Subcutaneous abdominal adipose tissue (tissue), 5 donors: ENCODE measurements around the gene FXYD1.
"Not testable (repeated sequence)": the region's sequence is repeated elsewhere in the genome, so short reads cannot be mapped to it uniquely, and the experiment has no call there.

Experiments used
- H3K27ac ChIP-seq: one replicate; pipeline ENCODE4 v1.7.0; 2013; ENCODE audit warnings: low read depth, mild to moderate bottlenecking, inconsistent platforms, low read length, moderate library complexity
- H3K27me3 ChIP-seq, 5 donors: one replicate each; pipeline ENCODE4 v1.7.0; 2013; ENCODE audit warnings: low read length in 5 of 5, inconsistent platforms in 1 of 5; ENCODE audit not compliant: control insufficient read depth in 5 of 5, insufficient read depth in 4 of 5
- H3K36me3 ChIP-seq, 5 donors: one replicate each; pipeline ENCODE4 v1.7.0; 2013; ENCODE audit warnings: low read length in 5 of 5; ENCODE audit not compliant: control insufficient read depth in 5 of 5, insufficient read depth in 5 of 5
- H3K4me1 ChIP-seq, 5 donors: one replicate each; pipeline ENCODE4 v1.7.0; 2013; ENCODE audit warnings: low read length in 5 of 5, mild to moderate bottlenecking in 3 of 5, moderate library complexity in 1 of 5; ENCODE audit not compliant: control insufficient read depth in 5 of 5, insufficient read depth in 5 of 5
- H3K4me3 ChIP-seq, 5 donors: one replicate each; pipeline ENCODE4 v1.7.0; 2013; ENCODE audit warnings: low read length in 5 of 5, low read depth in 1 of 5
- H3K9ac ChIP-seq, 5 donors: one replicate each; pipeline ENCODE4 v1.7.0; 2013; ENCODE audit warnings: low read length in 5 of 5, mild to moderate bottlenecking in 4 of 5, moderate library complexity in 3 of 5
- H3K9me3 ChIP-seq, 5 donors: one replicate each; pipeline ENCODE4 v1.7.0; 2013; ENCODE audit warnings: low read length in 5 of 5; ENCODE audit not compliant: control insufficient read depth in 5 of 5
- donor health status: healthy.
- donor health status: healthy.
- donor health status: healthy.
- donor health status: healthy.
- donor health status: healthy.

The FXYD1 gene

GRCh38 chr19:35123573-35123972 lies 15.1 kb upstream of the FXYD1 start:
- Histone ChIP-seq H3K27ac (peak overlapping the region; percentile 97), H3K27me3 (peaks cover 0 to 2% (median 0%) of the 10 kb centered on the region in 5 donors), H3K4me3 (peak overlapping the region in 4 of 5 donors; percentile 64 to 79 (median 72)), H3K36me3 (no peaks in the 10 kb centered on the region), H3K9me3 (peaks cover 0 to 3% (median 0%) of the 10 kb centered on the region in 5 donors), H3K4me1 (peaks cover 14 to 84% (median 80%) of the 10 kb centered on the region in 5 donors), H3K9ac (peak overlapping the region in 3 of 5 donors; percentile 71 to 93 (median 80))

GRCh38 chr19:35124098-35125060 lies 14.2 kb upstream of the FXYD1 start:
- Histone ChIP-seq H3K9ac (peak overlapping the region; percentile 70 to 93 (median 80)), H3K4me1 (peaks cover 14 to 76% (median 73%) of the 10 kb centered on the region in 5 donors), H3K36me3 (no peaks in the 10 kb centered on the region), H3K9me3 (peaks cover 0 to 3% (median 0%) of the 10 kb centered on the region in 5 donors), H3K27me3 (peaks cover 0 to 2% (median 0%) of the 10 kb centered on the region in 5 donors), H3K27ac (peak overlapping the region; percentile 97), H3K4me3 (peak overlapping the region; percentile 64 to 86 (median 74))

GRCh38 chr19:35125270-35125717 lies 13.3 kb upstream of the FXYD1 start:
- Histone ChIP-seq H3K9ac (no peak overlapping the region), H3K4me1 (peaks cover 14 to 71% (median 66%) of the 10 kb centered on the region in 5 donors), H3K9me3 (peaks cover 0 to 3% (median 0%) of the 10 kb centered on the region in 5 donors), H3K27ac (peak overlapping the region; percentile 97), H3K4me3 (peak overlapping the region in 3 of 5 donors; percentile 10 to 86 (median 69)), H3K27me3 (peaks cover 0 to 2% (median 0%) of the 10 kb centered on the region in 5 donors), H3K36me3 (no peaks in the 10 kb centered on the region)

- Histone ChIP-seq H3K9me3 (peaks cover 0 to 3% (median 0%) of the 10 kb centered on the region in 5 donors), H3K4me3 (peak overlapping the region; percentile 10 to 48 (median 21)), H3K36me3 (peaks cover 0 to 2% (median 0%) of the 10 kb centered on the region in 5 donors), H3K9ac (peak overlapping the region in 1 of 5 donors; percentile 16), H3K27me3 (peaks cover 0 to 2% (median 0%) of the 10 kb centered on the region in 5 donors), H3K4me1 (peaks cover 14 to 64% (median 59%) of the 10 kb centered on the region in 5 donors), H3K27ac (no peak overlapping the region)
These were observed 12.6 kb upstream of the FXYD1 start for GRCh38 chr19:35125749-35126623.

GRCh38 chr19:35126624-35126959 lies 12.0 kb upstream of the FXYD1 start:
- peaks cover 0 to 2% (median 0%) of the 10 kb centered on the region in 5 donors for H3K27me3 ChIP-seq
- peak overlapping the region in 3 of 5 donors; percentile 10 to 48 (median 21) for H3K4me3 ChIP-seq
- H3K9me3 ChIP-seq = peaks cover 0 to 3% (median 0%) of the 10 kb centered on the region in 5 donors
- no peak overlapping the region for H3K27ac ChIP-seq
- H3K9ac ChIP-seq = peak overlapping the region in 1 of 5 donors; percentile 16
- H3K4me1 ChIP-seq = peaks cover 11 to 58% (median 53%) of the 10 kb centered on the region in 5 donors
- peaks cover 0 to 2% (median 0%) of the 10 kb centered on the region in 5 donors for H3K36me3 ChIP-seq

- H3K9ac ChIP-seq = no peak overlapping the region
These were observed 10.8 kb upstream of the FXYD1 start for GRCh38 chr19:35127871-35128270.

GRCh38 chr19:35128398-35129057 lies 10.1 kb upstream of the FXYD1 start:
- Histone ChIP-seq H3K27me3 (peaks cover 0 to 2% (median 0%) of the 10 kb centered on the region in 5 donors), H3K4me1 (peaks cover 7 to 39% (median 34%) of the 10 kb centered on the region in 5 donors), H3K9ac (no peak overlapping the region), H3K27ac (no peak overlapping the region), H3K36me3 (peaks cover 0 to 2% (median 0%) of the 10 kb centered on the region in 5 donors), H3K4me3 (no peak overlapping the region), H3K9me3 (peaks cover 0 to 3% (median 0%) of the 10 kb centered on the region in 5 donors)

More at GRCh38 chr19:35127871-35128270, 10.8 kb upstream of the FXYD1 start:
- H3K36me3 ChIP-seq = peaks cover 0 to 2% (median 0%) of the 10 kb centered on the region in 5 donors
- no peak overlapping the region for H3K4me3 ChIP-seq
- peaks cover 0 to 2% (median 0%) of the 10 kb centered on the region in 5 donors for H3K27me3 ChIP-seq
- H3K9me3 ChIP-seq = peaks cover 0 to 3% (median 0%) of the 10 kb centered on the region in 5 donors
- H3K4me1 ChIP-seq = peaks cover 11 to 45% (median 41%) of the 10 kb centered on the region in 5 donors
- no peak overlapping the region for H3K27ac ChIP-seq

- H3K27ac ChIP-seq = not testable (repeated sequence)
These were observed 8.8 kb upstream of the FXYD1 start for GRCh38 chr19:35129724-35130274.

More at GRCh38 chr19:35129724-35130274, 8.8 kb upstream of the FXYD1 start:
- not testable (repeated sequence) for H3K36me3 ChIP-seq, H3K27me3 ChIP-seq, H3K4me3 ChIP-seq, H3K9me3 ChIP-seq, H3K9ac ChIP-seq
- peaks cover 0 to 33% (median 22%) of the 10 kb centered on the region in 5 donors for H3K4me1 ChIP-seq
